A204.1 (cell line): ENCODE data around the gene HELT.
"Not testable (repeated sequence)": the region's sequence is repeated elsewhere in the genome, so short reads cannot be mapped to it uniquely, and the experiment has no call there.

Experiments
- FAIRE-seq: peaks from 2 replicates; lab custom pipeline; 2012; peaks lifted over from hg19 to GRCh38; lab: Jason Lieb, UNC

HELT gene

DNA sequence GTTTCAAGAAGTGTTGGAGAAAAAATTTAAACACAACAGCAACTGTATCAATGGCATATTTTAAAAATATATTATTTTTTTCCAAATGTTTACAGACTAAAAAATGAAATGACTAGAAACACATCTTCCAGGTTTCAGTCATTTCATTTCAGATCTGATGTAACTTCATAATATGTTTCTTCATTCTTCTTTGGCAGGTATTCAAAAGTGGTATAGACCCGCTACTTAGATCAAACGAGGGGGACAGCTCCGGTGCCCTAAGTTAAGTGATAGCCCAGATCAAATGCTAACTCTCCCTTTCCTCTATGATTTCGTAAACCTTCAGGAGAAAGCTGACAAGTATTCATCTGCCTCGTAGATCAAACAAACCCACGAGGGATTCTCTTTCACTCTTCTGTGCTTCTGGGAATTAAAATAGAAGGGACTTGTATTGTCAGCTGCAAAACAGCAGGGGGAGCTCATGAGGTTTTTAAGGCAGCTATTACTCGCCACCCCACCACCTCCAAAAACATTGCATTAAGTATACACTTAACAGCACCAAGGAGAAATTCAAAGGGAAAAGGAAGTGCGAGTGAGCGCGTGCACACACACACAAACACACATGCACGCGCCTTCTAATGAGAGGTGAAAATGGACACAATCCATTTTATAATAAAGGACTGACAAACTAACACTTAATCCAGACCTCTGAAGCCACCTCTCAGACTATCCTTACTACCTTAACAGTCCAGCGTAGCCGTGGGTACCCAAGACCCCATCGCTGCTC, 21.4 kb downstream of the HELT start:
- FAIRE-seq = peak; percentile 89

DNA sequence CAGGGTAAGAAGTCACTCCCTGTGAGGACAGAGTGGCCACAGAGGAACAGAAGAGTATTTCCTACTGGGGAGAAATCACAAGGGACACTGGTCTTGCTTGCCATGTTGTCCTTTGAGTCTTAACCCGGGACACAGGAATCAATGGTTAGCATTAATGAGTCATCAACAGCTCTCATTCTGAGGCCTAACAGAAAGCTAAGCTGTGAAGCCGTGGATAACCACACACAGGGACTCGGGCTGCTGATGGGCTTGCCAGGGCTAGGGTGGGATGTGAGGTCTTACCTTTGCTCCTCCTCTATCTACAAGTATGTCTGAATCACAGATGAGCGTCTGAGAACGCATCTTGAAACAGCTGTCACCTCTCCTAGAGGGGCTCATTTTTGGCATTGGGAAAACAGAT, 22.2 kb downstream of the HELT start:
- no peak for FAIRE-seq

DNA sequence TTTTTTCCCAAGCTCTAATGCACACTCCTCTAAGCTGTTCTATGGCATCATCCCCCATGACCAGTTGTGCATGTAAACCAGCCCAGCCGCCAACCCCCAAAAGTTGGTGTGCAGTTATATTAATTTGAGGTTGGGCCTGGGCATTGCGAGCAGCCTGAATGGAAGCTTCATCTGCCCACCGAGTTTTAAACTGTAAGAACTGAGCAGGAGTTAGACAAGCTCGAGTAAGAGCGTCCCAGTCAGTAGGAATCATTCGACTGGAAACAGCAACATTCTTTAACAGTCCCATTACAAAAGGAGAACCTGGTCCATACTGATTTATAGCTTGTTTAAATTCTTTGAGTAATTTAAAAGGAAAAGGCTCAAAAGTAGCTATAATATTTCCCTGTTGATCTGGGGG, 32.0 kb downstream of the HELT start:
- FAIRE-seq = not testable (repeated sequence)

DNA sequence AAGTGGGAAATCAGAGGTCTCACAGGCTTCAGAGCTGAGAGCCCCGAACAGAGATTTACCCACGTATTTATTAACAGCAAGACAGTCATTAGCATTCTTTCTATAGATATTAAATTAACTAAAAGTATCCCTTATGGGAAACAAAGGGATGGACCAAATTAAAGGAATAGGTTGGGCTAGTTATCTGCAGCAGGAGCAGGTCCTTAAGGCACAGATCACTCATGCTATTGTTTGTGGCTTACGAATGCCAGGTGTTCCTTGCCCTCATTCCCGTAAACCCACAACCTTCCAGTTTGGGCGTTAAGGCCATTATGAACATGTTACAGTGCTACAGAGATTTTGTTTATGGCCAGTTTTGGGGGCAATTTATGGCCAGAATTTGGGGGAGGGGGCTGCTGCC, 33.0 kb downstream of the HELT start:
- FAIRE-seq = not testable (repeated sequence)

DNA sequence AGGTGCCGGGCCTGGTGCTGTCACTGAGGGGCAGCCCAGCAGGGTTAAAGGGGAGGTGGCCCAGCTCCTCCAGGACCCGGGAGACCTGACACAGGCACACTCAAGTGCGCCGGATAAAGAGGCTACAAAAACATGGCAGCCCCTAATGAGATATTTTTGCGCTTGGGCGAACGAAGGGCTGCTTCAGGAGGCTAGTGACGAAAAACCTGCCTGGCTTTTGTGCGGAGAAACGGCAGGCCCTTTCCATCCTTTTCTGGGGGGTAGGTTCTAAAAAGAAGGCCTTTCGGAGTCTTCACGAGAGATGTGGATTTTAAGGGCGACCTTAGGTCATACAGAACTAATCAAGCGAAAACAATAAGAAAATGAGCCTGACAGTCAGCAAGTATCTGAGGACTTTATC, 35.5 kb downstream of the HELT start:
- no peak for FAIRE-seq

DNA sequence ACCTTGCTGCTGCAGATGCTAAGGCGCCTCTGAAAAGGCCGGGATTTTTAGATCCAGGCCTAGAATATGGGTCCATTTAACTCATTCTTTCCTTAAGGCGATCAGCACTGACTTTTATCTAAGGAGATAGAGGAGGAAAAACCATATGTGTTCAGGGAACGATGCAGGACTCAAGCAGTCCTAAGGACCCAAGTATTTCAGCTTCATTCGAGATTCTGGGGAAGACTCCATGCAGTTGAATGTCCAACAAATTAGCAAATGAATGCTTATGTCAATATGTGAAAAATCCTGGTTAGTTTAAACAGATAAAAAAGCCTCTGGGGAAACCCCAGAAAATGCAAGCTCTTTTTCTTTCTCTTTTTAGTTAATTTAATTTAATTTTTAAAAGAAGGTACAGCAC, 36.0 kb downstream of the HELT start:
- FAIRE-seq = no peak

DNA sequence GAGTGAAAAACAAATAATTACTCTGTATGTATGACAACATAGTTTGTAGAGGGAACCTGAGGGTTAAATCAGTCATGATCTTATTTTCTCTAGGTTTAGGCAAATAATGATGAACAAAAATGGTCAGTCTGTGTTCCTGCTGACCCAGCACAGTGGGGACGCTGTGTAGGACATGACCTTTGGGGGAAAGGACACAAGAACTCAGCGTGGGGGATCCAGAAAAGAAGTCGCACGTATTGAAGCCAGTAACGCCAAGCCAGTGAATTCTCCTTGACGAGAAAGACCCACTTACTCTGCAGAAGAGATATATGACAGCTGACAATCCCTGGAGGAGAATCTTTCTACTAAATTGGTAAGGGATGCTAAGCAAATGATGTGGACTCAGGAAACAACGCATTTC, 36.6 kb downstream of the HELT start:
- FAIRE-seq = no peak

DNA sequence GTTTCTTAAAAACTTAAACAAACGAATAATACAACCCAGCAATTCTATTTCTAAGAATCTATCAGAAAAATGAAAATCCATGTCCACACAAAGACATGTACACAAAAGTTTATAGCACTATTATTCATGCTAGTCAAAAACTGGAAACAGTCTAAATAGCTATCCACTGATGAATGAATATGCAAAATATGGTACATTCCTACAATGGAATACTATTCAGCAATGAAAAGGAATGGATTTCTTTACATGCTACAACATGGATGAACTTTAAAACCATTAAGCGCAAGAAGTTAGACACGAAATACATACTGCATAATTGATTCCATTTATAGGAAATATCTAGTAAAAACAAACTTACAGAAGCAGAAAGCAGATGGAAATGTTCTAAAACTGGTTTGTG, 43.3 kb downstream of the HELT start:
- no peak for FAIRE-seq

DNA sequence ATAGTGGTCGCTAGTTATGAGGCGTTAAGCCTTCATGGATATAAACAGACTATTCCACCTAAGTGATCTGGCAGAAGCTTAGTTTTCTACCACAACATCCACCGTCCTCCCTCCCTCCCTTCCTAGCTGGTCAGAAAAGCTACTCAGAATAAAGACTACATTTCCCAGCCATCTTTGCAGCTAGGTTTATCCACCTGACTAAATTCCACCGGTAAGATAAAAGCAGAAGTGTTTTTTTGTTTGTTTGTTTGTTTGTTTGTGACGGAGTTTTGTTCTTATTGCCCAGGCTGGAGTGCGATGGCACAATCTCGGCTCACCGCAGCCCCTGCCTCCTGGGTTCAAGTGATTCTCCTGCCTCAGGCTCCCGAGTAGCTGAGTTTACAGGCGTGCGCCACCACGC, 44.3 kb downstream of the HELT start:
- no peak for FAIRE-seq

DNA sequence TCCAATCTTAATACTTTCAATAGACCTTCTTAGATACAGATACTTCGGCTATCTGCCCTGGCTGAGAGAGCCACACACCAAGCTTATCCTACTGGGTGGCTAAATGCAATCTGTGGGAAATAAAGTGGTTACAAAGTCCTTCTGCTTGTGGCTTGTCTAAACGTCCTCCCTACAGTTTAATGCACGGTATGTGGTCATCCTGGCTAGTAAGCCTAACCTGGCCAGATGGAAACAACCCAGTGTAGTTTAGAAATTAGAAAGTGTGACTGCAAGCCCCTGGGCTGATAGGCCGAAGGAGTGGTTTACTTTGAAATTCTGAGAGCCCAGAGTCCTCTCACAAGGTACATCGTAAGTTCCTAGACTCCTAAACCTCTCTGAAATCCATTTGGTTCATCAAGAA, 47.9 kb downstream of the HELT start:
- FAIRE-seq = no peak

DNA sequence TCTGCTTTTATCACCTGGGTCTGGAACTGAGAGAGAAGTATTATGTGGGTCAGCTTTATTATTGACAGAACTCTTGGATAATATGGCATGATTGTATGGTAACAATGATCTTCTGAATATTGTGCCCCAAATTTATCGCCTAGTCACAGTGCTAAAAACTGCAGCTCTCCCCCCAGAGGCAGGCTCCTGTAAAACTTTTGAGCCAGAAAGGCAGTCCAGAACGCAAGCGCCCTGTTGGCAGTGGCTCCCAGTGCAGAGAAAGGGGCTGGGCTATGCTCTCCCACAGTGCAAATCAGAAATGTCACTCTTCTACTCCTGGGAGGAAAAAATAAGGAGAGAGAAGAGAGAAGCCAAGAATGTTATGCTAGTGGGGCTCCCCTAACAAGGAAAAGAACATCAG, 50.5 kb downstream of the HELT start:
- FAIRE-seq = no peak
